ENCODE results near the gene FXYD3. TPM values are rescaled to one million over a fixed set of nuclear protein-coding genes. Genes with fewer than 3 reads are reported as not detected.

FXYD3 gene
- total RNA-seq, 1 donor from 2014 or later = not detected

GRCh38 chr19:35080613-35081170 lies 34.9 kb upstream of the FXYD3 start:
- H3K4me3 Mint-ChIP-seq (ENCODE audit: unreplicated experiment) = no peak overlapping the region
- H3K27ac Mint-ChIP-seq (ENCODE audit: unreplicated experiment) = no peak overlapping the region
- H3K36me3 Mint-ChIP-seq (ENCODE audit: low read depth, unreplicated experiment) = peaks cover 7% of the 10 kb centered on the region
- no peak for TF ChIP-seq CTCF (IDR thresholded peaks at IDR 0.05; ENCODE audit: unreplicated experiment)
- H3K4me1 Mint-ChIP-seq (ENCODE audit: unreplicated experiment) = no peaks in the 10 kb centered on the region
- H3K27me3 Mint-ChIP-seq (ENCODE audit: unreplicated experiment) = peaks cover 6% of the 10 kb centered on the region
- no peaks in the 10 kb centered on the region for H3K9me3 Mint-ChIP-seq (ENCODE audit: unreplicated experiment)
- no peak for DNase-seq (ENCODE audit: low spot score)

- no peaks in the 10 kb centered on the region for H3K4me1 Mint-ChIP-seq (ENCODE audit: unreplicated experiment)
- no peak for TF ChIP-seq CTCF (IDR thresholded peaks at IDR 0.05; ENCODE audit: unreplicated experiment)
- no peak for DNase-seq (ENCODE audit: low spot score)
- peaks cover 7% of the 10 kb centered on the region for H3K36me3 Mint-ChIP-seq (ENCODE audit: low read depth, unreplicated experiment)
- no peak overlapping the region for H3K4me3 Mint-ChIP-seq (ENCODE audit: unreplicated experiment)
- no peak overlapping the region for H3K27ac Mint-ChIP-seq (ENCODE audit: unreplicated experiment)
- peaks cover 6% of the 10 kb centered on the region for H3K27me3 Mint-ChIP-seq (ENCODE audit: unreplicated experiment)
- H3K9me3 Mint-ChIP-seq (ENCODE audit: unreplicated experiment) = no peaks in the 10 kb centered on the region
Observed at GRCh38 chr19:35081201-35081600, 34.4 kb upstream of the FXYD3 start.

GRCh38 chr19:35083691-35084508 lies 31.7 kb upstream of the FXYD3 start:
- no peak overlapping the region for H3K4me3 Mint-ChIP-seq (ENCODE audit: unreplicated experiment)
- no peaks in the 10 kb centered on the region for H3K4me1 Mint-ChIP-seq (ENCODE audit: unreplicated experiment)
- peaks cover 3% of the 10 kb centered on the region for H3K36me3 Mint-ChIP-seq (ENCODE audit: low read depth, unreplicated experiment)
- DNase-seq (ENCODE audit: low spot score) = no peak
- TF ChIP-seq CTCF (IDR thresholded peaks at IDR 0.05; ENCODE audit: unreplicated experiment) = no peak
- H3K27me3 Mint-ChIP-seq (ENCODE audit: unreplicated experiment) = peaks cover 2% of the 10 kb centered on the region
- H3K9me3 Mint-ChIP-seq (ENCODE audit: unreplicated experiment) = no peaks in the 10 kb centered on the region
- no peak overlapping the region for H3K27ac Mint-ChIP-seq (ENCODE audit: unreplicated experiment)

- peaks cover 2% of the 10 kb centered on the region for H3K27me3 Mint-ChIP-seq (ENCODE audit: unreplicated experiment)
- no peak for DNase-seq (ENCODE audit: low spot score)
- no peaks in the 10 kb centered on the region for H3K9me3 Mint-ChIP-seq (ENCODE audit: unreplicated experiment)
- no peak overlapping the region for H3K27ac Mint-ChIP-seq (ENCODE audit: unreplicated experiment)
- H3K36me3 Mint-ChIP-seq (ENCODE audit: low read depth, unreplicated experiment) = no peaks in the 10 kb centered on the region
- TF ChIP-seq CTCF (IDR thresholded peaks at IDR 0.05; ENCODE audit: unreplicated experiment) = no peak
- H3K4me3 Mint-ChIP-seq (ENCODE audit: unreplicated experiment) = no peak overlapping the region
- no peaks in the 10 kb centered on the region for H3K4me1 Mint-ChIP-seq (ENCODE audit: unreplicated experiment)
Observed at GRCh38 chr19:35084509-35084762, 31.2 kb upstream of the FXYD3 start.

- H3K9me3 Mint-ChIP-seq (ENCODE audit: unreplicated experiment) = no peaks in the 10 kb centered on the region
- TF ChIP-seq CTCF (IDR thresholded peaks at IDR 0.05; ENCODE audit: unreplicated experiment) = no peak
- no peak overlapping the region for H3K27ac Mint-ChIP-seq (ENCODE audit: unreplicated experiment)
- H3K36me3 Mint-ChIP-seq (ENCODE audit: low read depth, unreplicated experiment) = no peaks in the 10 kb centered on the region
- DNase-seq (ENCODE audit: low spot score) = no peak
- no peaks in the 10 kb centered on the region for H3K4me1 Mint-ChIP-seq (ENCODE audit: unreplicated experiment)
- H3K27me3 Mint-ChIP-seq (ENCODE audit: unreplicated experiment) = peaks cover 2% of the 10 kb centered on the region
- no peak overlapping the region for H3K4me3 Mint-ChIP-seq (ENCODE audit: unreplicated experiment)
Observed at GRCh38 chr19:35085947-35086346, 29.7 kb upstream of the FXYD3 start.
